Measurements from ENCODE around the gene VCP.

Gene VCP

GRCh38 chr9:35014517-35014916, 57.9 kb downstream of the VCP start:
- DNase-seq (ENCODE audit: low read depth), result no peak

GRCh38 chr9:35010351-35010958, 62.0 kb downstream of the VCP start:
- DNase-seq (ENCODE audit: low read depth), result no peak
